ENCODE data around the gene ODAM. TPM values are rescaled to one million over a fixed set of nuclear protein-coding genes. Genes with fewer than 3 reads are reported as not detected.

The ODAM gene
- total RNA-seq, 1 experiment from 2014 or later: 214 TPM

DNA sequence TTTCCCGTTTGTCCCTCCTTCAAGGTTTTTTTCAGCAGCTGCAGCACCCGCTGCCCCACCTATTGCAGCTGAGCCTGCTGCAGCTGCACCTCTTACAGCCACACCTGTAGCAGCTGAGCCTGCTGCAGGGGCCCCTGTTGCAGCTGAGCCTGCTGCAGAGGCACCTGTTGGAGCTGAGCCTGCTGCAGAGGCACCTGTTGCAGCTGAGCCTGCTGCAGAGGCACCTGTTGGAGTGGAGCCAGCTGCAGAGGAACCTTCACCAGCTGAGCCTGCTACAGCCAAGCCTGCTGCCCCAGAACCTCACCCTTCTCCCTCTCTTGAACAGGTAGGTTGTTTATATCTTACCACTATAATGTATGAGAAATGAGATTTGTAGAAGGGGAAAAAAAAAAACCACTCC is 36.9 kb upstream of the ODAM start:
- no peaks in the 10 kb centered on the region for H3K9me3 Mint-ChIP-seq (ENCODE audit: low read depth, unreplicated experiment)
- no peaks in the 10 kb centered on the region for H3K36me3 Mint-ChIP-seq (ENCODE audit: insufficient read depth, unreplicated experiment)
- intact Hi-C loops (cut with micrococcal nuclease; ENCODE audit: unreplicated experiment): no loop called here
- no peaks in the 10 kb centered on the region for H3K27me3 Mint-ChIP-seq (ENCODE audit: unreplicated experiment)
- BruUV-seq (replicated peaks): no TSS peak
- H3K27ac Mint-ChIP-seq (ENCODE audit: unreplicated experiment): no peak overlapping the region
- no peak for DNase-seq
- TF ChIP-seq, protein P1, sequence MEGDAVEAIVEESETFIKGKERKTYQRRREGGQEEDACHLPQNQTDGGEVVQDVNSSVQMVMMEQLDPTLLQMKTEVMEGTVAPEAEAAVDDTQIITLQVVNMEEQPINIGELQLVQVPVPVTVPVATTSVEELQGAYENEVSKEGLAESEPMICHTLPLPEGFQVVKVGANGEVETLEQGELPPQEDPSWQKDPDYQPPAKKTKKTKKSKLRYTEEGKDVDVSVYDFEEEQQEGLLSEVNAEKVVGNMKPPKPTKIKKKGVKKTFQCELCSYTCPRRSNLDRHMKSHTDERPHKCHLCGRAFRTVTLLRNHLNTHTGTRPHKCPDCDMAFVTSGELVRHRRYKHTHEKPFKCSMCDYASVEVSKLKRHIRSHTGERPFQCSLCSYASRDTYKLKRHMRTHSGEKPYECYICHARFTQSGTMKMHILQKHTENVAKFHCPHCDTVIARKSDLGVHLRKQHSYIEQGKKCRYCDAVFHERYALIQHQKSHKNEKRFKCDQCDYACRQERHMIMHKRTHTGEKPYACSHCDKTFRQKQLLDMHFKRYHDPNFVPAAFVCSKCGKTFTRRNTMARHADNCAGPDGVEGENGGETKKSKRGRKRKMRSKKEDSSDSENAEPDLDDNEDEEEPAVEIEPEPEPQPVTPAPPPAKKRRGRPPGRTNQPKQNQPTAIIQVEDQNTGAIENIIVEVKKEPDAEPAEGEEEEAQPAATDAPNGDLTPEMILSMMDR (IDR thresholded peaks at IDR 0.05; ENCODE audit: unreplicated experiment): no peak
- peaks cover 5% of the 10 kb centered on the region for H3K4me1 Mint-ChIP-seq (ENCODE audit: low read depth, unreplicated experiment)
- CTCF ChIA-PET: no interaction called here
- no peak overlapping the region for H3K4me3 Mint-ChIP-seq (ENCODE audit: low read depth, unreplicated experiment)

DNA sequence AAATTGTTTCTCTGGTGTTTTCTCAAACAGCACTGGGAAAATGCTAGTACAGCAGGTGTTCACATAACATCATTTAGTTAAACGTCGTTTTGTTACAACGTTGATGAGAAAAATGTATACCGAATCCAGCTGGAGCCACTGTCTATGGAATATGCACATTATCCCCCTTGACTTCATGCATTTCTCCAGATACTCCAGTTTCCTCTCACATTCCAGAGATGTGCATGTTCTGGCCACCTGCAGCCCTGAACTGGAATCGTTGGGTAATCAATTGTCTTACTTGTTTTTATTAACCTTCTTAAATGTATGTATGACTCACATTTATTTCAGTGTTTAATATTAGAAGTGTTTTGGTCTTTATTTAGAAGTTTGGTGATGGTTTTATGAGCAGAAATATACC is 18.4 kb upstream of the ODAM start:
- H3K9me3 Mint-ChIP-seq (ENCODE audit: low read depth, unreplicated experiment): peaks cover 2% of the 10 kb centered on the region
- DNase-seq: no peak
- no peak overlapping the region for H3K27ac Mint-ChIP-seq (ENCODE audit: unreplicated experiment)
- H3K27me3 Mint-ChIP-seq (ENCODE audit: unreplicated experiment): no peaks in the 10 kb centered on the region
- BruUV-seq (replicated peaks): no TSS peak
- CTCF ChIA-PET: no interaction called here
- H3K4me1 Mint-ChIP-seq (ENCODE audit: low read depth, unreplicated experiment): peaks cover 12% of the 10 kb centered on the region
- H3K4me3 Mint-ChIP-seq (ENCODE audit: low read depth, unreplicated experiment): no peak overlapping the region
- TF ChIP-seq, protein P1 (IDR thresholded peaks at IDR 0.05; ENCODE audit: unreplicated experiment): no peak
- intact Hi-C loops (cut with micrococcal nuclease; ENCODE audit: unreplicated experiment): no loop called here
- no peaks in the 10 kb centered on the region for H3K36me3 Mint-ChIP-seq (ENCODE audit: insufficient read depth, unreplicated experiment)

DNA sequence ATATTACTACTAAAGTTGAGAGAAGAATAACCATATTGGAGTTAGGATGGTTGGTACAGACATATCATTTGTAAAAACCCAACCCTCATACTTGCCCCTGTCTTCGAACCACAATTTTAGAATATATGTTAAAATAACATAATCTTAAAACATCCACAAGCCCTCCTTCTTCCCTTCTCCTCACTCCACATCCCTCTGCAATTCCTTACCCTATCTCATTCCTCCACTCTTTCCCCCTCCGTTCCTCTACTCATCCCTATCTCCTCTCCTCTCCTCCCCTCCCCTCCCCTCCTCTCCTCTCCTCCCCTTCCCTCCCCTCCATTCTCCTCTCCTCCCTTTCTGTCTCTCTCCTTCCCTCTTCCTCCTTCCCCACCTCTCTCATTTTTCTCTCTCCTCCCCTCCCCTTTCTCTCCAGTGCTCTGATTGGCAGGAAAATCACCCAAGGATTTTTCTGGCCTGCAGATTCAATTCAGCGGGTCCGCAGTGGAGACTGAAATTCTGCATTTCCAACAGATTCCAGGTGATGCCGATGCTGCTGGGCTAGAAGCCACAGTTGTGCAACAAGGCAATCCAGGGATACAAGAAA is 17.4 kb upstream of the ODAM start:
- no TSS peak for BruUV-seq (replicated peaks)
- Mint-ChIP-seq H3K4me1 (ENCODE audit: low read depth, unreplicated experiment) (peaks cover 22% of the 10 kb centered on the region), H3K27ac (ENCODE audit: unreplicated experiment) (no peak overlapping the region), H3K9me3 (ENCODE audit: low read depth, unreplicated experiment) (peaks cover 2% of the 10 kb centered on the region), H3K27me3 (ENCODE audit: unreplicated experiment) (no peaks in the 10 kb centered on the region), H3K36me3 (ENCODE audit: insufficient read depth, unreplicated experiment) (peaks cover 6% of the 10 kb centered on the region), H3K4me3 (ENCODE audit: low read depth, unreplicated experiment) (no peak overlapping the region)
- DNase-seq: no peak
- TF ChIP-seq, protein P1 (IDR thresholded peaks at IDR 0.05; ENCODE audit: unreplicated experiment): no peak
- CTCF ChIA-PET: no interaction called here
- intact Hi-C loops (cut with micrococcal nuclease; ENCODE audit: unreplicated experiment): no loop called here

DNA sequence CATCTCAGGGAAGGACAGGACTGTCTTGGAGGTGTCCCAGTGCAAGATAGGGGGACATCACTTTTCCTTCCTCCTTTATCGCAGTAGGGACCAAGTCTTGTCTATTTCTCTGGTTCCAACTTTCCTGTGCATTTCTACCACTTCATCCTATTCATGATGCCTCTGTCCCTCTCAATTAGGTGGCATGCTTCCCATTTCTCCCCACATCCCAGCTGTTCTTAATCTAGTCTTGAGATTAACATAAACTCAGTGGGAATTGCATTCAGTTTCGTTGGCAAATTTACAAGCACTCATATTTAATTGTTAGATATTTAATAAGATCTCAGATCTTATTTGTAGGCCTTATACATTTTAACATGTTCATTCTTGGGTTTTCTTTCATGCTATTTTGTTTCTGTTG is 15.7 kb upstream of the ODAM start:
- TF ChIP-seq, protein P1 (IDR thresholded peaks at IDR 0.05; ENCODE audit: unreplicated experiment): no peak
- BruUV-seq (replicated peaks): no TSS peak
- Mint-ChIP-seq H3K4me3 (ENCODE audit: low read depth, unreplicated experiment) (no peak overlapping the region), H3K9me3 (ENCODE audit: low read depth, unreplicated experiment) (peaks cover 2% of the 10 kb centered on the region), H3K27me3 (ENCODE audit: unreplicated experiment) (no peaks in the 10 kb centered on the region), H3K27ac (ENCODE audit: unreplicated experiment) (peak overlapping the region; percentile 61), H3K4me1 (ENCODE audit: low read depth, unreplicated experiment) (peaks cover 36% of the 10 kb centered on the region), H3K36me3 (ENCODE audit: insufficient read depth, unreplicated experiment) (peaks cover 6% of the 10 kb centered on the region)
- CTCF ChIA-PET: no interaction called here
- intact Hi-C loops (cut with micrococcal nuclease; ENCODE audit: unreplicated experiment): loop anchor here (5.0 to 10.0 kb wide), 2 partner anchors 375 to 488 kb away; no protein-coding TSS in a partner anchor
- DNase-seq: no peak

All from Calu3 (cell line).